ENCODE results near the gene TBXT.

GRCh38 chr6:166204852-166205650, 37.4 kb upstream of the TBXT start:
- TF ChIP-seq PATZ1 (tag by site-specific recombination; IDR thresholded peaks at IDR 0.05) (no peak), HOXA7 (CRISPR knock-in tag; IDR thresholded peaks at IDR 0.05; ENCODE audit: borderline replicate concordance) (no peak), ZNF707 (tag by site-specific recombination; IDR thresholded peaks at IDR 0.05) (no peak), ZNF561 (tag by site-specific recombination; IDR thresholded peaks at IDR 0.05; ENCODE audit: borderline replicate concordance) (no peak), ZNF621 (tag by site-specific recombination; IDR thresholded peaks at IDR 0.05) (no peak)
